Cortex of kidney (tissue), 1 donor: ENCODE results near the gene KCND2.

Source experiments
- DNase-seq: peaks from one replicate; lab custom pipeline; 2025; lab: John Stamatoyannopoulos, UW

KCND2 gene

GRCh38 chr7:120703585-120704240 lies 430.7 kb downstream of the KCND2 start:
- no peak for DNase-seq

DNA sequence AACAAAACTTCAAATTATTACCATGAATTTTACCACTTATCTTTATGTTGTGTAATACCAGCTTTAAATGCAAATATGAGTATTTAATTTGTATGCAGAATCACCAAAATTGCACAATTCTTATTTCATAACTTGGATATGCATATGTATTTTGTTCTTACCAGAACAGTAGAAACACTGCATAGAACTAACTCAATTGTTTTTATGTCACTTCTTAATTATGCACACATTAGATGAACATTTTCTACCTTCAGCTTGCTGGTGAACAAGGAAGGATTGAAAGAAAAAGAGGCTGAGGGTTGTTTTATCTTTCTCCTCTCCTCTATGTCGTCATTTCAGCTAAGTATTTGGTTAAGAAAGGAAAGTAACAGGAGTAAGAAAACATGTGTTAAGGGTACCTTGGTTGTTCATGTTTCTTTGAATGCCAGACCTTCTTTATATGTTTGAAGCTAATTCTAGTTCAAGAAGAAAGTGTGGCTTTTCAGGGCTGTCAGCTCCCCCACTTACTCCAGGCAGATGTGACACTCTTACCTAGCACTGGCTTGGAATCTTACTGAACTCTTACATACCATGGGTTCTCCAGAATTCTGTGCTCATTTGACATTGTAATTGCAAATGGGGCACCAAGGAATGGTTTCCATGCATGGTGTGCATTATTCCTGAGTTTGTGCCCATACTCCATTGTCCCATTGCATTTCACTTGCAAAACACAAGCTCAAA lies 436.4 kb downstream of the KCND2 start:
- no peak for DNase-seq

- DNase-seq = no peak
Measured at GRCh38 chr7:120709972-120710320, 437.0 kb downstream of the KCND2 start.

DNA sequence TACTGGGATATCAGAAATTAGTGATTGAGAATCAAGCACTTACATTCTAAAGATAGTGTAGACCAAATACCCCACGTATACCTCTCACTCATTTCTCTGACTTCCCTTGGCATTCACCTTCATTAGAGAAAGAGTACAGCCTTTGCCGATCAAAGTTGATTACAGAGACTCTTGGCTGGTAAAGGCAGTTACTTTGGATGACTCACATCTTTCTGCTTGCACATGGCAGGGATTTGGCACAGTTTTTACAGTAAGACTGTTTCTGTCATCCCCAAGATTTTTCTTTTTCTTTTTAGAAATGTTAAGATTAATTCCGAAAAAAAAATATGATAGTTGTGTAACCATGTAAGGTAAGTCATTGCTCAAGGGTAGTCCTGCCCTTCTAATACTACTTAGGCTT lies 442.0 kb downstream of the KCND2 start:
- DNase-seq = no peak

DNA sequence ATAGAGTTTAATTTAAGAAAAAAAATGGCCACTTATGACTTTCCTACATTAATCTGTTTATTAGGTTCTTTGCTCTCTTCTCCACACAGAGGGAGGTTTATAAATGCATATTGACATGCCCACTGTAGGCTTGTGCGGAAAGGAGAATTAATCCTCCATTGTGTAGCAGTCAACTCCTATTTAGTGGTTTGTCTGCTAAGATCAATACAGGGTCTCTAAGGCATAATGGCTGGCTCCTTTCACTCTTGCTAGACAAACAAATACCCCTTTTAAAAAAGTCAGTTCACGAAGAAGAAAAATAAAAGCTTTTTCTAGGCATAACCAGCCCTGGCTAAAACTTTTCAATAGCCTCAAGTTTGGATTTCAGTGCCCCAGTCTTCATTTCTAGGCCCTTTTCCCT lies 443.3 kb downstream of the KCND2 start:
- DNase-seq = no peak

GRCh38 chr7:120717166-120717565 lies 444.2 kb downstream of the KCND2 start:
- no peak for DNase-seq

DNA sequence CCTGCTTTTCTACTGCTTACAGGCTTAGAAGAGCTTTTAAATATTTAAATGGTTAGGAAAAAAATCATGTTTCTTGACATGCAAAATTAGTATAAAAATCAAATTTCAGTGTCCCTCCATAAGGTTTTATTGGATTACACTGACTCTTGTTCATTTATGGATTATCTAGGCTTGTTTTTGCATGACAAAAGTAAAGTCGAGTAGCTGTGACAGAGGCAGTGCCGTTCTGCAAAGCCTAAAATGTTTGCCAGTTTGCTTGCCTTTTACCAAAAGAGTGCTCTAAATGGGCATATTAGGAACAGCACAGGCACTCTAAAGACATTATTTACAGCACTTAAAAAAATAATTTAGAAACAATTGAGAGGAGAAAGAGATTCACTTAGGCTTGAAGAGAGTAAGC lies 445.4 kb downstream of the KCND2 start:
- DNase-seq = no peak

- no peak for DNase-seq
Measured at GRCh38 chr7:120720317-120720716, 447.3 kb downstream of the KCND2 start.

GRCh38 chr7:120723465-120724385 lies 450.8 kb downstream of the KCND2 start:
- DNase-seq = no peak

DNA sequence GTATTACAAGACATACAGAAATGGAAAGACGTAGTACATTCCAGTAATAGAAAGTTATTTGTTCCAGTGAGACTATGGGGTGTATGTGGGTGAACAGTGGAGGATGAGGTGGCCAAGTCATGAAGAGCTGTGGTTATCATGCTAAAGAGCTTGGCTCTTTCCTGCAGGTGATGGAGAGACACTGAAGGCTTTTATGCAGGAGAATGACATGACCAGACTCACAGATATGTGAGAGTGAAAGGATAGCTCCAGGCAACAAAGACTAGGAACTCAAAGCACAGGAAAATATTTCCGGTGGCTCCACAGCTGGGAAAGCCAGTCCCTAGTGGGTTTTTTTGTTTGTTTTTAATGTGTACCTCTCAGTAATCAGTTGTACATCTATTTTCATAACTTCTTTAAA lies 451.5 kb downstream of the KCND2 start:
- no peak for DNase-seq

- no peak for DNase-seq
Measured at GRCh38 chr7:120724955-120725354, 452.0 kb downstream of the KCND2 start.

DNA sequence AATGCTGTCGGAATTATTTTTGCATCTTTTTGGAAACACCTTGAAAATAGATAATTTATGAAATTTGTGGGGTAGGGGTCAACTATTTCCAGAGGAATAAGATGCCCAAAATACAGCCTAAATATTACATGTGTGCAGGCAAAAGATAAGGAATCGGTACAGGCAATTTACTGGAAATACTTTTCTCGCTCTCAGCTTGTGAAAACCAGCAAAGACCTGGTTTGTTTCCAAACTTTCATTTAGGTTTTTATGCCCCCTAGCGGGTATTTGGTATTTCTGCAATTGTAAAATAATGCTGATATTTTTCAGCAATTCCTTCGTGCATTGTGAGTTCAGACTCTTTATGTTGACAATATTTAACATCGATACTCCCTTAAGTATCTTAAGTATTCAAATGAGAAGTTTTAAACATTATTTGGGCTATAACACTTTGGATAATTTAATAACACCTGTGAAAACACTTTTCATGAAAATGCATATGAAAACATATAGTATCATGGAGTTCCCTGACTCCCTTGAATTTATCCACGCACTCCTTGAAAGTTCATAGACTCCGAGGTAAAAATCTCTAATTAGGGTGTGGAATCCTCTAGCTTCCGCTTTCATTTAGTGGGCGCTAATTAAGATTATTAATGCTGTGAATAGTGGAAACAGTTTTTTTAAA lies 452.5 kb downstream of the KCND2 start:
- no peak for DNase-seq

DNA sequence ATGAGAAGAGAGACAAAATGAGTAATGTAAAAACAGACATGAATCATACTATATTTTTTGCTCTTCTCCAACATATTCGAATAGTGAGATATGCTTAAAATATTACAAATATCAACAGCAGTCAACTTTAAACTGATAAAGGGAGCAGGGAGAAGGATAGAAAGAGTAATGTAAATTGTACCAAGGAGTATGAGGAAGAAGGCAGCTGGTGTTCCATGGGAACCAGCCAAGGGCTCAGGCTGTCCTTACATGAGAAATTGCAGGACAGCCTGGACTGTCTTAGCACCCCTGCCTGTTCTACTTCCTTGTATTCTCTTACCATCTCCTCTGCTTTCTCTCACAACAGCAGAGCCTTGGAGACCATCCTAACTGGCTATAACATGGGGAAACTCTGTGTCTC lies 456.3 kb downstream of the KCND2 start:
- no peak for DNase-seq

- DNase-seq = no peak
Measured at GRCh38 chr7:120731271-120731670, 458.3 kb downstream of the KCND2 start.

- no peak for DNase-seq
Measured at GRCh38 chr7:120732256-120732655, 459.3 kb downstream of the KCND2 start.

DNA sequence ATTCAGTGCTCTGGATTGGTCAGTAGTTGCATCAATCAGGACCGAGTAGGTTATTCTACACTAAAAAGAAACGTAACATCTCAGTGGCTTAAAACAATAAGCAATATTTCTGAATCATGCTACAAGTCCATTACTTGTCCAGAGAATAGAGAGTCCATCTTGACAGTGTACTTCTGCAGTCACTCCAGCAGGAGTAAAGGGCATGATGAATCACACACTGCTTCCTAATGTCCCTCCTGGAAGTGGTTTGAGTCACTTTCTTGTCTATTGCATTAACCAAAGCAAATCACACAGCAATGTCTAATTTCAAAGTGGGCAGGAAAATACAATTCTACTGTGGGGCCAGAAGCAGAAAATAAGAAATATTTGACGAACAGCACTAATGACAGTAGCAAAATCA lies 460.2 kb downstream of the KCND2 start:
- no peak for DNase-seq

GRCh38 chr7:120733835-120734234 lies 460.9 kb downstream of the KCND2 start:
- no peak for DNase-seq

DNA sequence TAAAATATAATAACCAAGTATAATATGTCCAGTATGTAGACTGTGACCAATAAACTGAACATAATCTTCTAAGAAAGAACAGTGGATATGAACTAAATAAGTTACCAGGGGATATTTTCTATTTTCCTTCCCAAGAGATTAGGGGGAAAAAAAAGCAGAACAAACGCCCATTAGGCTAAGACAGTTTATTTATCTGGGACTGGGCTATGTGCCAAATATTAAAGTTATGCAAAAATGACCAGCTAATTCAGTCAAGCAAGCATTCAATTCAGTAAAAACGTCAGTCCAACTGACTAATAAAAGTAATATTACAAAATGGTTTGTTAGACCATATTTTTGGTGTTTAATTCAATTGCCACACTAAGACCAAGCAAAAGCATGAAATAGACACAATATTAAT lies 462.8 kb downstream of the KCND2 start:
- DNase-seq = no peak

DNA sequence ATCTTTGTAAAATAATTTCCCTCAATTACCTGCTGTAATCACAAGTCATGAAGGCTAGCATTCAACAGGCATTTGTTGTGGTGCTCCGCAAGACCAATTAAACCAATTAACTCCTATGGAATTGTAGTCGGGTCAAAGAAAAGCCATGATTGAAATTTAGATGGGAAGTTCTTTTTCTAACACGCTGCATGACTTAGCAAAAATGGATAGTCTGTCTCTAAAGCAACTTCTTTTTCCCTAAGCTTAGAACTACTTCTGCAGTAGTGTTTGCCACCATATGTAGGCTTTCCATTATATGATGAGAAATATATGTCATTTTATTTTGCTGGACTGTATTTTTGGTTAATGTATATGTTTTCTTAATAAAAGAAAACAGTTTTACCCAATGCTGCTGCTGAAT lies 465.8 kb downstream of the KCND2 start:
- DNase-seq = no peak

- DNase-seq = no peak
Measured at GRCh38 chr7:120740348-120740747, 467.4 kb downstream of the KCND2 start.

DNA sequence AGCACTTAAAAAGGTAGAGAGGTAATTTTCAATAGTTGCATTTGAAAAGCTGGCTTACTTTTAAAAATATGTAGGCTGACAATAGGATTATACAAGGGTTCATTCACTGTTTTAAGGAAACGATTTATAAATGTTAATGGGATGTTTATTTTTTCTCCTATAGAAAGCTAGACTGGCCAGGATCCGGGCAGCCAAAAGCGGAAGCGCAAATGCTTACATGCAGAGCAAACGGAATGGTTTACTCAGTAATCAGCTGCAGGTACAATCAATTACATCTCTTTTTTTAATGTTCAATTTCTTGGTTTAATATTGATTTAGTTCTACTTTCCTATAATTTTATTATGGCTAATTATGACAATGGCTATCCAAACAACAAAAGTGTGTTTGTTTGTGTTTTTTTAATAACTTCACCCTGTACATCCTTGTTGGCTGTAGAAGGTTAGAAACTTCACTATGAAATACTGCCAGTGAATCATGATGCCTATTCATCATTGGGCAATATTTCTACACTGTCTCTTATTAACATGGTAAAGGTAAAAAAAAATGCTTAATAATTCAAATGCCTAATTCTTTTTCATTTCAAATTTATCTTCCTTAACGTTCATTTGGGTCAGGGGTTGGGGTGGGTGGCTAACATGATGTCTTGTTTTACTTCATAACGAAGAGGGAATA lies 468.5 kb downstream of the KCND2 start:
- no peak for DNase-seq

GRCh38 chr7:120742372-120742771 lies 469.4 kb downstream of the KCND2 start:
- DNase-seq = no peak
